HG03175 (cell line): ENCODE measurements around the gene RAB28.

Experiments
- ATAC-seq: cut with Tn5 transposase; IDR thresholded peaks from one replicate; pipeline ENCODE4 v1.9.1; 2021; ENCODE audit warnings: mild to moderate bottlenecking, moderate library complexity; ENCODE audit not compliant: unreplicated experiment

The RAB28 gene

DNA sequence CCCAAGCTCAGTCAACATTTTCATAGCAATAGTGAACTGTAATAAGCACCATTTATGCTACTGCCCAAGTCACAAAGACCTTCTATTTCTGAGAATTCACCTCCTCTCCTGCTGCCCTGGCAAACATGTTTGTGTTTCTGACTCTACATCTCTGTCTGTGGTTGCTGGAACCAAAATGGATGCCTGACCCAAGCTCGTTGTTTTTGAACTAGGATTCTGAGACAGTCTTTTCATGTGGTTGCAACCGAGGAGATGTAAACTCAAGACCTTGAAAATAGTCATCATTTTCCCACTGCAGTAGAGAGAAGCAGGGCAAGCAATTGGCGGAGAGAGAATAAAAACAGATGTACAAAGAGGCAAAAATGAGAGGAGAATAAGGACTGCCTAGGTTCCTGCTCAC is 160.2 kb downstream of the RAB28 start:
- no peak for ATAC-seq

DNA sequence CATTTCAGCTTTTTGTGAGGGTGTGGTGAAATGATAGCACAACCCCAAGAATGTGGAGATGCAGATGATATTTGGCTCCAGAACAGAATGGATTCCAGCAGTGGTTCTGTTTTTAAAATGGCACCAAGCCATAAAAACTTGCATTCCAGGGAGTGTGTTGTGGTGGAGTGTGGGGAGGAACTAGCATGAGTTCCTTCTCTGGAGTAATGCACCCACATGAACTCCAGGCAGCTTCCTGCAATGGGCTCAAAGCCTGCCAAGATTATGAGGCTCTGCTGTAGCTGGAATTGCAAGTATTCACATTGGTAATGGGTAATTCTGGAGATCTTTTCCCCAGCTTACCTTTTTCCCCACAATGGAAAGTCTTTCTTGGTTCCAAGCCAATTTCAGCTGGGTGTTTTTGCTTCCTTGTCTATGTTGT is 161.4 kb downstream of the RAB28 start:
- no peak for ATAC-seq
